Activated gamma-delta T cell (primary cell): Measurements from ENCODE around the gene RNF220.

Experiments used
- DNase-seq: peaks from one replicate; lab custom pipeline; 2025; lab: John Stamatoyannopoulos, UW

Gene RNF220

GRCh38 chr1:44587796-44588460, 182.9 kb downstream of the RNF220 start:
- no peak for DNase-seq

- no peak for DNase-seq
Measured at GRCh38 chr1:44588551-44589210, 183.6 kb downstream of the RNF220 start.

- DNase-seq = no peak
Measured at GRCh38 chr1:44590475-44590874, 185.4 kb downstream of the RNF220 start.

GRCh38 chr1:44591381-44591780, 186.3 kb downstream of the RNF220 start:
- DNase-seq = no peak

- DNase-seq = no peak
Measured at GRCh38 chr1:44592208-44593145, 187.4 kb downstream of the RNF220 start.

- no peak for DNase-seq
Measured at GRCh38 chr1:44594353-44594752, 189.3 kb downstream of the RNF220 start.

- DNase-seq = peak; percentile 44
Measured at GRCh38 chr1:44594871-44595735, 190.0 kb downstream of the RNF220 start.

- no peak for DNase-seq
Measured at GRCh38 chr1:44596511-44596910, 191.5 kb downstream of the RNF220 start.

- no peak for DNase-seq
Measured at GRCh38 chr1:44598167-44598566, 193.1 kb downstream of the RNF220 start.

GRCh38 chr1:44602634-44603628, 197.9 kb downstream of the RNF220 start:
- no peak for DNase-seq

- no peak for DNase-seq
Measured at GRCh38 chr1:44603718-44604117, 198.7 kb downstream of the RNF220 start.

GRCh38 chr1:44604157-44604955, 199.3 kb downstream of the RNF220 start:
- no peak for DNase-seq

- no peak for DNase-seq
Measured at GRCh38 chr1:44605914-44606615, 201.0 kb downstream of the RNF220 start.

- no peak for DNase-seq
Measured at GRCh38 chr1:44606701-44607281, 201.7 kb downstream of the RNF220 start.

- no peak for DNase-seq
Measured at GRCh38 chr1:44608141-44608540, 203.1 kb downstream of the RNF220 start.

GRCh38 chr1:44609412-44609767, 204.3 kb downstream of the RNF220 start:
- DNase-seq = no peak

- no peak for DNase-seq
Measured at GRCh38 chr1:44609768-44610526, 204.9 kb downstream of the RNF220 start.
